WERI-Rb-1 (cell line): ENCODE data around the gene SPDYC.

ENCODE experiments used
- DNase-seq: peaks from one replicate; pipeline ENCODE4 v3.0.0-alpha.2; 2020
- H3K27ac ChIP-seq: fragments of 250-450 bp; sonication (Bioruptor Pico); 2 replicates; pipeline ENCODE4 v1.5.1; 2020; ENCODE audit warnings: mild to moderate bottlenecking, moderate library complexity
- H3K27me3 ChIP-seq: fragments of 250-450 bp; sonication (Bioruptor Pico); 2 replicates; pipeline ENCODE4 v1.5.1; 2021; ENCODE audit warnings: mild to moderate bottlenecking, low read depth, moderate library complexity; ENCODE audit not compliant: insufficient read depth, severe bottlenecking
- H3K36me3 ChIP-seq: fragments of 250-450 bp; sonication (Bioruptor Pico); 2 replicates; pipeline ENCODE4 v1.5.1; 2020; ENCODE audit warnings: mild to moderate bottlenecking, moderate library complexity
- H3K4me3 ChIP-seq: 2 replicates; pipeline ENCODE4 v1.5.1; 2011; ENCODE audit warnings: low read depth, mild to moderate bottlenecking, control low read depth, low read length
- H3K9me3 ChIP-seq: fragments of 250-450 bp; sonication (Bioruptor Pico); 2 replicates; pipeline ENCODE4 v1.5.1; 2021; ENCODE audit warnings: mild to moderate bottlenecking, moderate library complexity; ENCODE audit not compliant: severe bottlenecking
- CTCF ChIP-seq: IDR thresholded peaks from 2 replicates; pipeline ENCODE4 v1.5.1; 2011; ENCODE audit warnings: low read depth, mild to moderate bottlenecking, control low read depth, inconsistent platforms, low read length

SPDYC gene

GRCh38 chr11:65216830-65217229 is 46.8 kb downstream of the SPDYC start:
- no peaks in the 10 kb centered on the region for H3K27me3 ChIP-seq
- no peak for DNase-seq
- H3K36me3 ChIP-seq, result 0 out of 2 replicates have a peak, but pooled peaks cover under 1% of the 10 kb centered on the region
- peak; percentile 44 for TF ChIP-seq CTCF
- no peaks in the 10 kb centered on the region for H3K9me3 ChIP-seq
- no peak overlapping the region for H3K4me3 ChIP-seq
- no peak overlapping the region for H3K27ac ChIP-seq

GRCh38 chr11:65217441-65218423 is 47.7 kb downstream of the SPDYC start:
- no peaks in the 10 kb centered on the region for H3K36me3 ChIP-seq
- no peak overlapping the region for H3K4me3 ChIP-seq
- H3K27ac ChIP-seq, result no peak overlapping the region; the same call in 1 of the 2 replicates
- no peaks in the 10 kb centered on the region for H3K9me3 ChIP-seq
- H3K27me3 ChIP-seq, result no peaks in the 10 kb centered on the region
- TF ChIP-seq CTCF, result no peak
- no peak for DNase-seq

- DNase-seq, result no peak
- Histone ChIP-seq H3K4me3 (no peak overlapping the region), H3K36me3 (no peaks in the 10 kb centered on the region), H3K9me3 (no peaks in the 10 kb centered on the region), H3K27ac (peak overlapping the region; percentile 64; the same call in 1 of the 2 replicates), H3K27me3 (no peaks in the 10 kb centered on the region)
- no peak for TF ChIP-seq CTCF
These were observed 48.4 kb downstream of the SPDYC start for GRCh38 chr11:65218446-65218845.

- no peak for DNase-seq
- no peak for TF ChIP-seq CTCF
- Histone ChIP-seq H3K27me3 (no peaks in the 10 kb centered on the region), H3K4me3 (no peak overlapping the region), H3K9me3 (no peaks in the 10 kb centered on the region), H3K27ac (peak overlapping the region; percentile 64), H3K36me3 (no peaks in the 10 kb centered on the region)
These were observed 49.8 kb downstream of the SPDYC start for GRCh38 chr11:65219930-65220213.

GRCh38 chr11:65221026-65221425 is 51.0 kb downstream of the SPDYC start:
- no peak for DNase-seq
- TF ChIP-seq CTCF, result no peak
- H3K9me3 ChIP-seq, result no peaks in the 10 kb centered on the region
- no peak overlapping the region; the same call in 1 of the 2 replicates for H3K27ac ChIP-seq
- H3K36me3 ChIP-seq, result no peaks in the 10 kb centered on the region
- H3K4me3 ChIP-seq, result no peak overlapping the region
- no peaks in the 10 kb centered on the region for H3K27me3 ChIP-seq
